ENCODE measurements around the gene FGF3. TPM values are rescaled to one million over a fixed set of nuclear protein-coding genes. Genes with fewer than 3 reads are reported as not detected.

FGF3 gene
- polyA plus RNA-seq, 3 donors = not detected

DNA sequence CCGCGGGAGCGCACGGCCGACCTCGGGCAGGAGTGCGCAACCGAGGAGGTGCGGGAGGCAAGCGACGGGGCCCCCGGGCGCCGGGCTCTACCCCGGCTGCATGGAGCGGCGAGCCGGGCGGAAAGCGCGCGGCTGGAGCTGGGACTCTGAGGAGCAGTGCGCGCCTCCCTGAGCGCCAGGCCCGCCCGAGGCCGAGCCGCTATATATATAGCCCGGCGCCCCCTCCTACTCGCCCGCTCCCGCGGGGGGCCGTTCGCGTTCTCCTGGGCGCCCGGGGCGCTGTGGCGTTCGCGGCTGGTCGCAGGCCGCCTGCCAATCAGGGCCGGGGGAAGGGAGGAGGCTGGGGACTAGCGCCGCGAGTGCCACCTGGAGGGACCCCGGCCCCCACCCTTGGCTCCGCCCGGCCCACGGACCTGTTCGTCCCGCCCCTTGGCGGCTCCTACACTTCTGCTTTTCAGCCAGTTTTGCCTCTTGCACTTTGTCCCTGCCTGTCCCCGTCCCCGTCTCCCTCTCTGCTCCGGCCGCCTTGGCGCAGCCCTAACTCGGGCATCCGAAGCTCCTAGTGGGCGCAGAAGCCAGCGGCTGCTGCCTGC, 44.0 kb downstream of the FGF3 start, which contains the start of gene FGF4:
FGF4 (minus strand) TSS at position 179 of the 593 bp plus-strand sequence. CDS start 257 bp downstream, outside the sequence.
- H3K27me3 Mint-ChIP-seq (ENCODE audit: low read depth in 3 of 3) = peaks cover 43 to 73% (median 51%) of the 10 kb centered on the region in 3 donors
- H3K4me3 Mint-ChIP-seq = peak within 1 kb of the TSS in 1 of 2 donors; percentile 72

More for the DNA sequence above, 44.0 kb downstream of the FGF3 start, which contains the start of gene FGF4:
- no peaks in the 10 kb centered on the region for H3K36me3 ChIP-seq (replicated peaks in 1 of 2; ENCODE audit: control insufficient read depth in 1 of 2, insufficient read depth in 2 of 2, low read length in 2 of 2)
- no peak within 1 kb of the TSS for H3K27ac Mint-ChIP-seq
- DNase-seq = no peak
- H3K36me3 Mint-ChIP-seq = no peaks in the 10 kb centered on the region
- no peak within 1 kb of the TSS for H3K9ac ChIP-seq (ENCODE audit: insufficient read depth, low read length, poor library complexity, severe bottlenecking)
- no peaks in the 10 kb centered on the region for H3K4me1 ChIP-seq (ENCODE audit: control insufficient read depth in 1 of 2, insufficient read depth in 2 of 2, low read length in 2 of 2)
- H3K27me3 ChIP-seq (ENCODE audit: control insufficient read depth in 2 of 2, insufficient read depth in 2 of 2, low read length in 2 of 2) = peaks cover 15 to 52% of the 10 kb centered on the region in 2 donors
- no peaks in the 10 kb centered on the region for H3K4me1 Mint-ChIP-seq
- no peaks in the 10 kb centered on the region for H4K20me1 ChIP-seq (ENCODE audit: insufficient read depth, low read length)
- H3K79me2 ChIP-seq (ENCODE audit: insufficient read depth, low read length) = no peaks in the 10 kb centered on the region
- intact Hi-C loops (cut with micrococcal nuclease) = no loop called here
- no peak within 1 kb of the TSS for H3K27ac ChIP-seq (ENCODE audit: low read depth in 1 of 2, low read length in 2 of 2)
- H2AFZ ChIP-seq (ENCODE audit: insufficient read depth, low read depth, low read length, poor library complexity, severe bottlenecking) = no peak within 1 kb of the TSS
- no peak within 1 kb of the TSS for H3K4me2 ChIP-seq (replicated peaks; ENCODE audit: extremely low read depth, low read length, poor library complexity, severe bottlenecking)
- H3K9me3 Mint-ChIP-seq = peaks cover 0 to 4% (median 0%) of the 10 kb centered on the region in 7 donors
- under 1% methylated on average over 66 of the region's 66 CpGs for WGBS (ENCODE audit: insufficient coverage)
- H3K4me3 ChIP-seq (replicated peaks in 1 of 3; ENCODE audit: low read depth in 2 of 3, low read length in 3 of 3) = no peak within 1 kb of the TSS
- no peak for TF ChIP-seq CTCF (IDR thresholded peaks at IDR 0.05)
- H3K9me3 ChIP-seq (replicated peaks in 1 of 2; ENCODE audit: control insufficient read depth in 1 of 2, insufficient read depth in 1 of 2, low read length in 2 of 2) = no peaks in the 10 kb centered on the region
